DMS53 treated with DMSO at 0.1 percent for 48 hours (cell line): ENCODE measurements around the gene FAM163B.
A peak's percentile ranks its signal among the peaks of the same experiment; 100 is the strongest.

Experiments
- DNase-seq: peaks from one replicate; lab custom pipeline; 2025; ENCODE audit not compliant: unreplicated experiment; lab: John Stamatoyannopoulos, UW

Gene FAM163B

GRCh38 chr9:133583586-133583985, 25.6 kb downstream of the FAM163B start:
- no peak for DNase-seq

- DNase-seq = no peak
Observed at GRCh38 chr9:133583111-133583510, 26.1 kb downstream of the FAM163B start.

GRCh38 chr9:133582501-133583045, 26.6 kb downstream of the FAM163B start:
- DNase-seq = no peak

GRCh38 chr9:133581513-133582343, 27.5 kb downstream of the FAM163B start:
- DNase-seq = no peak

GRCh38 chr9:133581011-133581410, 28.2 kb downstream of the FAM163B start:
- DNase-seq = no peak

GRCh38 chr9:133580419-133580738, 28.8 kb downstream of the FAM163B start:
- DNase-seq = no peak

- DNase-seq = no peak
Observed at GRCh38 chr9:133579601-133580418, 29.4 kb downstream of the FAM163B start.

GRCh38 chr9:133578524-133579441, 30.4 kb downstream of the FAM163B start:
- DNase-seq = no peak

- no peak for DNase-seq
Observed at GRCh38 chr9:133577737-133578112, 31.5 kb downstream of the FAM163B start.

GRCh38 chr9:133576875-133577736, 32.1 kb downstream of the FAM163B start:
- DNase-seq = no peak

- peak; percentile 25 for DNase-seq
Observed at GRCh38 chr9:133576031-133576874, 32.9 kb downstream of the FAM163B start.

GRCh38 chr9:133575186-133576030, 33.8 kb downstream of the FAM163B start:
- DNase-seq = no peak

- no peak for DNase-seq
Observed at GRCh38 chr9:133574771-133575170, 34.4 kb downstream of the FAM163B start.

GRCh38 chr9:133573791-133574515, 35.2 kb downstream of the FAM163B start:
- no peak for DNase-seq

GRCh38 chr9:133572821-133573361, 36.3 kb downstream of the FAM163B start:
- DNase-seq = no peak

GRCh38 chr9:133571896-133572595, 37.1 kb downstream of the FAM163B start:
- no peak for DNase-seq
